DOHH2 (cell line): Measurements from ENCODE around the gene DNAJC18.

ENCODE experiments used
- CTCF ChIP-seq: fragments of 200-600 bp; sonication (generic); IDR thresholded peaks from one replicate; pipeline ENCODE4 v1.5.1; 2014; ENCODE audit warnings: antibody characterized with exemption, mild to moderate bottlenecking, low read depth, low read length; ENCODE audit not compliant: poor library complexity, severe bottlenecking
- EZH2phosphoT487 ChIP-seq: fragments of 200-600 bp; sonication (generic); IDR thresholded peaks from 2 replicates; pipeline ENCODE4 v1.6.1; 2017; ENCODE audit warnings: borderline replicate concordance, mild to moderate bottlenecking, antibody characterized with exemption, low read length, moderate library complexity, mixed read lengths

- no peak for TF ChIP-seq CTCF
- no peak for TF ChIP-seq EZH2phosphoT487
These were observed 48.4 kb downstream of the DNAJC18 start for GRCh38 chr5:139390639-139391569.
